DMS 273 (cell line): ENCODE measurements around the gene RAB28.
"Not testable (repeated sequence)": the region's sequence is repeated elsewhere in the genome, so short reads cannot be mapped to it uniquely, and the experiment has no call there.

ENCODE experiments used
- DNase-seq: peaks from one replicate; lab custom pipeline; 2025; ENCODE audit not compliant: unreplicated experiment; lab: John Stamatoyannopoulos, UW

Gene RAB28

GRCh38 chr4:13452927-13453579, 31.1 kb downstream of the RAB28 start:
- no peak for DNase-seq

- DNase-seq: no peak
Observed at GRCh38 chr4:13449590-13449989, 34.5 kb downstream of the RAB28 start.

GRCh38 chr4:13445841-13446790, 38.0 kb downstream of the RAB28 start:
- no peak for DNase-seq

- DNase-seq: no peak
Observed at GRCh38 chr4:13441506-13441905, 42.6 kb downstream of the RAB28 start.

GRCh38 chr4:13436962-13437361, 47.2 kb downstream of the RAB28 start:
- DNase-seq: no peak

GRCh38 chr4:13432453-13432852, 51.7 kb downstream of the RAB28 start:
- DNase-seq: no peak

- DNase-seq: no peak
Observed at GRCh38 chr4:13430834-13431568, 53.1 kb downstream of the RAB28 start.

- no peak for DNase-seq
Observed at GRCh38 chr4:13427599-13428325, 56.4 kb downstream of the RAB28 start.

- no peak for DNase-seq
Observed at GRCh38 chr4:13415068-13415785, 68.9 kb downstream of the RAB28 start.

- no peak for DNase-seq
Observed at GRCh38 chr4:13413729-13414437, 70.3 kb downstream of the RAB28 start.

GRCh38 chr4:13411942-13412341, 72.2 kb downstream of the RAB28 start:
- DNase-seq: no peak

GRCh38 chr4:13409324-13409723, 74.8 kb downstream of the RAB28 start:
- no peak for DNase-seq

GRCh38 chr4:13406156-13406555, 78.0 kb downstream of the RAB28 start:
- DNase-seq: not testable (repeated sequence)

- no peak for DNase-seq
Observed at GRCh38 chr4:13403833-13404232, 80.3 kb downstream of the RAB28 start.

GRCh38 chr4:13403326-13403725, 80.8 kb downstream of the RAB28 start:
- no peak for DNase-seq

GRCh38 chr4:13399257-13399656, 84.9 kb downstream of the RAB28 start:
- no peak for DNase-seq

GRCh38 chr4:13396161-13396560, 88.0 kb downstream of the RAB28 start:
- DNase-seq: no peak

GRCh38 chr4:13389901-13390300, 94.2 kb downstream of the RAB28 start:
- DNase-seq: not testable (repeated sequence)

- no peak for DNase-seq
Observed at GRCh38 chr4:13386405-13387107, 97.6 kb downstream of the RAB28 start.
